Astrocyte (in vitro differentiated cells and primary cell): ENCODE results near the gene CDH13. TPM values are rescaled to one million over a fixed set of nuclear protein-coding genes. Genes with fewer than 3 reads are reported as not detected.

Experiments
- DNase-seq: peaks from one replicate; pipeline ENCODE4 v3.0.0-alpha.2; 2010; ENCODE audit warnings: low read depth
- FAIRE-seq: peaks from 2 replicates; lab custom pipeline; 2011; peaks lifted over from hg19 to GRCh38; lab: Jason Lieb, UNC
- H2AFZ ChIP-seq: 2 replicates; pipeline ENCODE4 v1.6.0; 2012; ENCODE audit warnings: low read depth, low read length, inconsistent platforms
- H3K27ac ChIP-seq: 2 replicates; pipeline ENCODE4 v1.5.1; 2011; ENCODE audit warnings: low read depth, low read length, inconsistent platforms
- H3K27me3 ChIP-seq: 2 replicates; pipeline ENCODE4 v1.6.0; 2011; ENCODE audit warnings: low read length, inconsistent platforms; ENCODE audit not compliant: insufficient read depth
- H3K36me3 ChIP-seq: 2 replicates; pipeline ENCODE4 v1.5.1; 2011; ENCODE audit warnings: low read length, inconsistent platforms; ENCODE audit not compliant: insufficient read depth
- H3K4me1 ChIP-seq: 2 replicates; pipeline ENCODE4 v1.5.1; 2011; ENCODE audit warnings: low read length, inconsistent platforms; ENCODE audit not compliant: insufficient read depth
- H3K4me2 ChIP-seq: 2 replicates; pipeline ENCODE4 v1.6.0; 2012; ENCODE audit warnings: low read length, inconsistent platforms
- H3K4me3 ChIP-seq: 2 replicates; pipeline ENCODE4 v1.5.1; 2011; ENCODE audit warnings: low read depth, mild to moderate bottlenecking, low read length, inconsistent platforms; ENCODE audit not compliant: insufficient read depth
- H3K79me2 ChIP-seq: 2 replicates; pipeline ENCODE4 v1.6.0; 2012; ENCODE audit warnings: mild to moderate bottlenecking, low read length, inconsistent platforms; ENCODE audit not compliant: insufficient read depth
- H3K9ac ChIP-seq: 2 replicates; pipeline ENCODE4 v1.6.0; 2012; ENCODE audit warnings: mild to moderate bottlenecking, low read length, inconsistent platforms
- H3K9me3 ChIP-seq: 2 replicates; pipeline ENCODE4 v1.5.1; 2012; ENCODE audit warnings: low read depth, mild to moderate bottlenecking, low read length, inconsistent platforms; ENCODE audit not compliant: insufficient read depth
- H4K20me1 ChIP-seq: 2 replicates; pipeline ENCODE4 v1.6.0; 2012; ENCODE audit warnings: low read length, inconsistent platforms; ENCODE audit not compliant: insufficient read depth
- H3K27ac Mint-ChIP-seq: one replicate; pipeline ENCODE4 v1.8.0; 2021; ENCODE audit warnings: mild to moderate bottlenecking, mixed read lengths; ENCODE audit not compliant: unreplicated experiment
- H3K27me3 Mint-ChIP-seq: one replicate; pipeline ENCODE4 v1.8.0; 2021; ENCODE audit warnings: low read depth, mixed read lengths; ENCODE audit not compliant: unreplicated experiment
- H3K36me3 Mint-ChIP-seq: one replicate; pipeline ENCODE4 v1.8.0; 2021; ENCODE audit warnings: low read depth, mixed read lengths; ENCODE audit not compliant: unreplicated experiment
- H3K4me1 Mint-ChIP-seq: one replicate; pipeline ENCODE4 v1.8.0; 2021; ENCODE audit warnings: low read depth, mixed read lengths; ENCODE audit not compliant: unreplicated experiment
- H3K4me3 Mint-ChIP-seq: one replicate; pipeline ENCODE4 v1.8.0; 2021; ENCODE audit warnings: mild to moderate bottlenecking, moderate library complexity, mixed read lengths; ENCODE audit not compliant: unreplicated experiment
- H3K9me3 Mint-ChIP-seq: one replicate; pipeline ENCODE4 v1.8.0; 2021; ENCODE audit warnings: mild to moderate bottlenecking, mixed read lengths; ENCODE audit not compliant: unreplicated experiment
- CTCF ChIP-seq: IDR thresholded peaks from 2 replicates; pipeline ENCODE4 v1.5.1; 2011; ENCODE audit warnings: low read depth, mild to moderate bottlenecking, inconsistent platforms, low read length, moderate library complexity; ENCODE audit not compliant: insufficient read depth
- EZH2 ChIP-seq: IDR thresholded peaks from 2 replicates; pipeline ENCODE4 v1.6.1; 2012; ENCODE audit warnings: mild to moderate bottlenecking, low read length, inconsistent platforms; ENCODE audit not compliant: insufficient read depth
- total RNA-seq: library from RNA; stranded (reverse); gene quantifications from 2 replicates; pipeline ENCODE4 v1.2.1, GENCODE V29; 2021

CDH13 gene
- total RNA-seq, 1 donor from 2014 or later, result 41.7 TPM

- peaks cover 3% of the 10 kb centered on the region for H3K9me3 Mint-ChIP-seq
- Histone ChIP-seq H3K36me3 (no peaks in the 10 kb centered on the region), H3K9ac (no peak overlapping the region), H3K4me2 (no peak overlapping the region), H3K4me3 (no peak overlapping the region), H3K9me3 (no peaks in the 10 kb centered on the region), H3K27me3 (no peaks in the 10 kb centered on the region), H3K79me2 (no peaks in the 10 kb centered on the region), H3K27ac (no peak overlapping the region), H2AFZ (no peak overlapping the region), H4K20me1 (no peaks in the 10 kb centered on the region), H3K4me1 (peaks cover 4% of the 10 kb centered on the region)
- DNase-seq, result no peak
- H3K4me3 Mint-ChIP-seq, result no peak overlapping the region
- no peak for FAIRE-seq
- no peaks in the 10 kb centered on the region for H3K36me3 Mint-ChIP-seq
- TF ChIP-seq EZH2 (no peak), CTCF (no peak)
- H3K4me1 Mint-ChIP-seq, result peaks cover 10% of the 10 kb centered on the region
- no peak overlapping the region for H3K27ac Mint-ChIP-seq
- no peaks in the 10 kb centered on the region for H3K27me3 Mint-ChIP-seq
Measured at GRCh38 chr16:83350481-83350880, 723.7 kb downstream of the CDH13 start.

- Mint-ChIP-seq H3K4me3 (no peak overlapping the region), H3K36me3 (no peaks in the 10 kb centered on the region), H3K27ac (peak overlapping the region; percentile 9), H3K4me1 (peaks cover 10% of the 10 kb centered on the region), H3K27me3 (no peaks in the 10 kb centered on the region), H3K9me3 (peaks cover 3% of the 10 kb centered on the region)
- FAIRE-seq (no peak), DNase-seq (peak; percentile 59)
- Histone ChIP-seq H2AFZ (no peak overlapping the region), H3K79me2 (no peaks in the 10 kb centered on the region), H3K27me3 (no peaks in the 10 kb centered on the region), H4K20me1 (no peaks in the 10 kb centered on the region), H3K36me3 (no peaks in the 10 kb centered on the region), H3K27ac (no peak overlapping the region), H3K9ac (no peak overlapping the region), H3K4me1 (peaks cover 4% of the 10 kb centered on the region), H3K9me3 (no peaks in the 10 kb centered on the region), H3K4me2 (no peak overlapping the region), H3K4me3 (no peak overlapping the region)
- no peak for TF ChIP-seq CTCF
- TF ChIP-seq EZH2, result no peak
Measured at GRCh38 chr16:83351846-83352245, 725.1 kb downstream of the CDH13 start.

- Histone ChIP-seq H4K20me1 (no peaks in the 10 kb centered on the region), H3K36me3 (no peaks in the 10 kb centered on the region), H3K9ac (no peak overlapping the region), H2AFZ (no peak overlapping the region), H3K79me2 (no peaks in the 10 kb centered on the region), H3K4me2 (no peak overlapping the region), H3K4me1 (peaks cover 4% of the 10 kb centered on the region), H3K9me3 (no peaks in the 10 kb centered on the region), H3K27ac (no peak overlapping the region), H3K27me3 (no peaks in the 10 kb centered on the region), H3K4me3 (no peak overlapping the region)
- FAIRE-seq (no peak), DNase-seq (no peak)
- Mint-ChIP-seq H3K27ac (no peak overlapping the region), H3K36me3 (no peaks in the 10 kb centered on the region), H3K4me1 (peaks cover 10% of the 10 kb centered on the region), H3K4me3 (no peak overlapping the region), H3K9me3 (peaks cover 3% of the 10 kb centered on the region), H3K27me3 (peaks cover 3% of the 10 kb centered on the region)
- TF ChIP-seq EZH2 (no peak), CTCF (no peak)
Measured at GRCh38 chr16:83353241-83353640, 726.5 kb downstream of the CDH13 start.
